ENCODE results near the gene AHRR.
"Not testable (repeated sequence)": the region's sequence is repeated elsewhere in the genome, so short reads cannot be mapped to it uniquely, and the experiment has no call there.

The AHRR gene

DNA sequence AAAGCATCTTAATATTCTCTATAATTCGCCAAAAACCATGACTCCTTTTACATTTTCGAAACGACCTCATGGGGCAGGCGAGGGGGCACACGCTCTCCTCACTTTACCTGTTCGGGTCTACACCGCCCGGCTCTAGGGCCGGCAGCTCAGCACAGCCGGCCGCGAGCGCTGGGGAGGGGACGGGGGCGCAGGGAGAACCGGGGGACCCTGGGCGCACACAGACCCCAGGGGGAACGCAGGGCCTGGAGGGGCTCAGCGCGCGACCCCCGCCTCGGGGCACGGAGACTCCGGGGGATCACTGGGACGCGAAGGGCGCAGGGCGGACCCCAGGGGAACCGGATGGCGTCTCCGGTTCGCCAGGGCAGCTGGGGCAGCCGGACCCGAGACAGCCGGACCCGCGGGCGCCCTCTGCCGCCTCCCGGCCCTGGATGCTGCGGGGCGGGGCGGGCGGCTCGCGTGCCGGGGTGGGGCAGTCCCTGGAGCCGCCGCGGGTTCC, at the start of gene AHRR:
TSS of gene AHRR (plus strand) at position 485 of the 496 bp plus-strand sequence. CDS start 22,189 bp downstream, outside the sequence.
- DNase-seq (ENCODE audit: low read depth) = no peak

DNA sequence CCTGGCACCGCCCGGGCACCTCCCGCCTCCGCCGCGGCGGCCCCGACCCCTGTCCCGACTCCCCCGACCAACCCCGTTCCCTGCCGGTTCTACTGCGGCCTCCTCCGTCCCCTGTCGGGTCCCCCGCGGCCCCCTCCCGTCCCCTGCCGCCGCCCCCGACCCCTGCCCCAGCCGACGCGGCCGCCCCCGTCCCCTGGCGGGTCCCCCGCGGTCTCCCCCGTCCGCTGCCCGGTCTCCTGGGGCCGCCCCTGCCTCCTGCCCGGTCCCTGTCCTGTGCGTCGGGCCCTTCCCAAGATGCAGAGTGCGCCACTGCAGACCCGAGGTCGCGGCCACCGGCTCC, 49.7 kb upstream of the AHRR start:
- not testable (repeated sequence) for DNase-seq (ENCODE audit: low read depth)

DNA sequence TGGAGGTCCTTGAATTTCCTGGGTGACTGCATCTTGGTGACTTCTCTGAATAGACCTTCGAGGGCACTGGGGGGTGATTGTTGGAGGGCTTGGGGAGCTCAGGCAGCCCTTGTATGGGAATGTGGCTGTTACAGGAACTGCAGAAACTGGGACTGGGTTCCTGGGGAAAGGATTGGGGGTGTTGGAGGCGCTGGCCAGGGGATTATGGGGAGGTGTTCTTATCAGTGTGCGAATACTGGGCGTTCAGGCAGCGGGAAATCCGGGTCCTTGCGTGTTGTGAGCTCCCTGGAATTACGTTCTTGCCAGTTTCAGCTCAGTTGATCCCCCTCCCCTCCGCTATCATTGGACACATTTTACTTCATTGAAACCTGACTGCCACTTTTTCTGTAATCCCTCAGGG, 48.4 kb upstream of the AHRR start:
- not testable (repeated sequence) for DNase-seq (ENCODE audit: low read depth)

DNA sequence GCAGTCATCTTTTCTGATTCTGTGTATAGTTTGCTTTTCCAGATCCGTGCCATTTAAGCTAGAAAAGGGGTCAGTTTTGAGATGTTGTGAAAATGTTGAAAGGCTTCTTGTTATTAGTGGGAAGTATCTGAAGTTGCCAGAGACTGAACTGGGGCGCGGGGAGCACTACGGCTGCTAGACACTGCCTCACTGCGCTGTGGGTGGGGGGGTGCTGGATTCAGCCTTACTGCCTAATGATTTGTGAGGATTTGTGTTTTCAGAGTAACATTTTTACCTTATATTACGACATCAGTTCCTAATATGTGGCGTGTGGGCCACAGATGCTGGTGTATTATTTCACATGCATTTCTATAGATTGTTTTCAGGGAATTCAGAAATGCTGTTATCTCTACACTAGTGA, 48.0 kb upstream of the AHRR start:
- not testable (repeated sequence) for DNase-seq (ENCODE audit: low read depth)

DNA sequence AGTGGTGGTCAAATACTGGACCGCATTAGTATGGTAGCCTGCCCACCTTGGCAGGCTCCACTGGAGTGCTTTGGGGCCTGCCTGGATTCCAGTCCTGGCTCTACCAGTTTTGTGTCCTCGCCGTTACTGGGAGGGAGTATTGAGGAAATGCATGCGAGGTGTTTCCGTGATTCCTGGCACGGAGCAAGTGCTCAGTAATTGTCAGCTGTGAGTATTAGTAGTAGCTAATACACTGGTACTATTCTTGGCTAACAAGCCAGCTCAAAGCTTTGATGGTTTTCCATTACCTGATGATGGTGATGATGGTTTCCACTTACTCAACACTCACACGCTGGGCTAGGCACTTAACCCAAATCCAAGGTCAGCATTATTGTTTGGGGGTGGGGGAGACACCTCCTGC, 47.2 kb upstream of the AHRR start:
- DNase-seq (ENCODE audit: low read depth) = not testable (repeated sequence)

DNA sequence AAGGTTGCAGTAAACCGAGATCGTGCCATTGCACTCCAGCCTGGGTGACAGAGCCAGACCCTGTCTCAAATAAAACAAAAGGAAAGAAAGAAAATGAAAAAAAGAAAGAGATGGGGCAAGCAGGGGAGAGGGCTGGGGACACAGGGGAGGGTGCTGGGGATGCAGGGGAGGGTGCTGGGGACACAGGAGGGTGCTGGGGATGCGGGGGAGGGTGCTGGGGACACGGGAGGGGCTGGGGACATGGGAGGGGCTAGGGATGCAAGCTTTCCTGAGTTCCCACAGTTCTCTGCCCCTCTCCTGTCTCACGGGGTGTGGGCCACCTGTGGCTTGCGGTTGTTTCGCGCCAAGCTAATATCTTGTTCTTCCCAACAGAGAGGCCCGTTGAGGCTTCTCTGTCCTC, 42.9 kb upstream of the AHRR start:
- no peak for DNase-seq (ENCODE audit: low read depth)

DNA sequence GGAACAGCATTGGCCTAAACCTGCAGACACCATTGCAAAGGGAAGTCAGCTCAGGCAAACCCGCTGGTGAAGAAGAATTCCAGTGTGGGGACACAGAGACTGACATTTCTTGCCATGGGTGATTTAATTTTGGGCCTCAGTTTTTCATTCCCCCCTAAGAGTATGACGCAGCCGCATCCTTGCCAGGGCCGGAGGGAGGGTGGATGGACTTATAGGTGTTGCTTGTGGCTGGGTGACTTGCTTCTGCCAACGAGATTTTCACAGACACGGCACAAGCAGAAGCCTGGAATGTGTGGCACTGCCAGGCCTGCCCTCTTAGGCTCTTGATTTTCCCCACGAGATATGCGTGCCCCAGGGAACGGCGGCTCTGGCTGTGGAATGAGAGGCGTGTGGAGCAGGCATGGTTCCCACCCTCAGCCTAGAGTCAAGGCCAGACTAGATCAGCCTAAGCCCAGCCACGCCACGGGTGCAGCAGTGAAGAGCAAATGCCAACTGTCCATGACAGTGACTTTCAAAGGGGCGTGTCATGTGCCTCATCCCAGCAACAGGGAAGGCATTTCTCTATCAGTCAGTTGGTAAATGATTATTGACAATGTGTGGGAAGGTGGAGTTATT, 42.4 kb upstream of the AHRR start:
- DNase-seq (ENCODE audit: low read depth) = not testable (repeated sequence)

DNA sequence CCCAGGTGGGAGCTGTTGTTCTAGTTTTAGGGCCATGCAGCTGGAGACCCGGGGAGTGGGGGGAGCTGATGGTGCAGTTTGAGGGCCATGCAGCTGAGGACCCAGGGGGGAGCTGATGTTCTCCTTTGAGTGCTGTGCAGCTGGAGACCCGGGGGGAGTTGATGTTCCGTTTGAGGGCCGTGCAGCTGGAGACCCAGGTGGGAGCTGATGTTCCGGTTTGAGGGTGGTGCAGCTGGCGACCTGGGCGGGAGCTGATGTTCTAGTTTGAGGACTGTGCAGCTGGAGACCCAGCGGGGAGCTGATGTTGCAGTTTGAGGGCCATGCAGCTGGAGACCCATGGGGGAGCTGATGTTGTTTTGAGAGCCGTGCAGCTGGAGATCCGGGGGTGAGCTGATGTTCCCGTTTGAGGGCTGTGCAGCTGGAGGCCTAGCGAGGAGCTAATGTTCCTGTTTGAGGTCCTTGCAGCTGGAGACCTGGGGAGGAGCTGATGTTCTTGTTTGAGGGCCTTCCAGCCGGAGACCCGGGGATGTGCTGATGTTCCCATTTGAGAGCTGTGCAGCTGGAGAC, 35.4 kb upstream of the AHRR start:
- DNase-seq (ENCODE audit: low read depth) = no peak

DNA sequence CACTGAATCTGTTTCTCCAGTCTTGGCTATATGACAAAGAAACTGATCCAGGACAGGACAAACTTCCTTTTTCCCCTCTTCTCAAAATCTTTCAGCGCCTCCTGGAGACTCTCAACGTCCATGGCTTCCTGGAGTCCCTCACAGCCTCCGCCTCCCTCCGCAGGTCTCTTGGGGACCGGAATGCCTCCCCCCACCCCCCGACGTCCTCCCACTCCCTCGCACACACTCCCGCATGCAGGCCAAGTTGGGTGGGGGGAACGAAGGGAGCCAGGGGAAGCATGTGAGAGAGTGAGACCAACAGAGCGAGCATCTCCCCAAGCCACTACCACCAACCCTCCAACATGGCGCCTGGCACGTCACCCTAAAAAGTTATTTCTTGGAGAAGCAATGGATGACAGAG, 31.3 kb upstream of the AHRR start:
- not testable (repeated sequence) for DNase-seq (ENCODE audit: low read depth)

DNA sequence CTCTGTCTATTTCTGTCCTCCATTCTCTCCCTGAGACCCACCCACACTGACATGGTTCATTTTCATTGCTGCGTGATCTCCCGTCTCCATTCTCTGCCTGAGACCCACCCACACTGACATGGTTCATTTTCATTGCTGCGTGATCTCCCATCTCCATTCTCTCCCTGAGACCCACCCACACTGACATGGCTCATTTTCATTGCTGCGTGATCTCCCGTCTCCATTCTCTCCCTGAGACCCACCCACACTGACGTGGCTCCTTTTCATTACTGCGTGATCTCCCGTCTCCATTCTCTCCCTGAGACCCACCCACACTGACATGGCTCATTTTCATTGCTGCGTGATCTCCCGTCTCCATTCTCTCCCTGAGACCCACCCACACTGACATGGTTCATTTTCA, 30.2 kb upstream of the AHRR start:
- DNase-seq (ENCODE audit: low read depth) = not testable (repeated sequence)

DNA sequence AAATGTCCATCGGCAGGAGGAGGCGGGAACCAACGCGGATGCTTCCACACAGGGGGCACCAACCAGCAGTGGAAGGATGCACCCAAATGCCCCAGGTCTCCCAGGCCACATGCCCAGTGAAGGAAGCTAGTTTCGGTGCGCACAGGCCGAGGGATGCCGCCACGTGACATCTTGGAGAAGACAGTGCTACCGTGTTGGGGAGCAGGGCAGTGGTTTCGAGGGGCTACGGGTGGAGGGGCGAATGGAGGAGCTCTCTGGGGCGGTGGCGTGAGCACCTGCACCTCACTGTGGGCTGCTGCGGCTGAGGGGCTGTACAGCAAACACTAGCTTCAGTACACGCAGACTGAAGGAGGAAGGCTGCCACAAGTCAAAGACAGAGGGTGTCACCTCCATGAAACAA, 26.7 kb upstream of the AHRR start:
- not testable (repeated sequence) for DNase-seq (ENCODE audit: low read depth)

DNA sequence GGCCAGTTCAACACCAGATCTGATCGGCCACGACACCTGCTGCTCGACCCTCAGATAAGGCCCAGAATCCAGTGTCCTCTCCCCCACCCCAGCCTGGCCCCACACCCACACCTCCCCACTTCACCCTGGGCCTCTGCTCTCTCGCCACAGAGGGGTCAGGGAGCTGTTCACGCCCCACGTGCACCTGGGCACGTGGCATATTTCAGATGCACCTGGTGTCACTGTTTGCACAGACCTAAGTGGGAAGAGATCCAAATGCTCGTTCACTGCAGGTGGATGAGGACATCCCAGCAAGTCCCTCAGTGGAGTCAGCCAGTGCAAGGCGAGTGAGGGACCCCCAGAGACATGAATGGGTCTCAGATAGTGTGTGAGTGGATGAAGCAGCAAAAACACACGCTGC, 25.3 kb upstream of the AHRR start:
- DNase-seq (ENCODE audit: low read depth) = not testable (repeated sequence)

DNA sequence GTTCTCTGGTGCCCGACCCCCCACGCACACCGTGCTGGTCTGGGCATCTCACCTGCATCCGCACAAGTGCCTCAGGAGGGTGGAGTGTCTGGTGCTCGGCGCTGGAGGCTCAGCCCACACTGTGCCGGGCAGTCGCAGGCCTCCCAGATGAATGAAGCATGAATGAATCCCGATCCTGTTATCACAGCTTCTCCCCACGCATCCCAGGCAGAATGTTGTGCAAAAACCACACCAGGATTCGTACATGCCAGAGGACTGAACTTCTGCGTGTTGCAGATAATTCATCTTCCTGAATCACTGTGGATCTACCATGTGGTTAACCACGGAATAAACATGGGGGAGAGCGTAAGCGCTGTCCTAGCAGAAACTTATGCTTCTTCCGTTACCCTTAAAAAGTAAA, 24.6 kb upstream of the AHRR start:
- DNase-seq (ENCODE audit: low read depth) = not testable (repeated sequence)

DNA sequence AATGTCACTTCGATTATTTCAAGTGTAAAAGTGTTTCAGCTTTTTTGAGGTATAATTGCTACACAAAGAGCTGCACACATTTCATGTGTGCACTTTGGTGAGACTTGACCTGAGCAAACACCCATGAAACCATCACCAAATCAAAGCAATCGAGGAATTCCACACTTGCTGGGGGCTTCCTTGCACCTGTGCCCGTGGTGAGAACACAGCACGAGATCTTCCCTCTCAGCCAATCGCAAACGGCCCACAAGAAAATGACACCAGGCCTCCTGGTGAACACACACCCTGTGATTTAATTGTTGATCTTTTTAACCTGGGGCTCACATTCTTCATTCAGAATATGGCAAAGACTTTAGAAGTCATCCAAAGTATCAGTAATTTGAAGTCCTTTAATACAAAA, 24.1 kb upstream of the AHRR start:
- DNase-seq (ENCODE audit: low read depth) = not testable (repeated sequence)

DNA sequence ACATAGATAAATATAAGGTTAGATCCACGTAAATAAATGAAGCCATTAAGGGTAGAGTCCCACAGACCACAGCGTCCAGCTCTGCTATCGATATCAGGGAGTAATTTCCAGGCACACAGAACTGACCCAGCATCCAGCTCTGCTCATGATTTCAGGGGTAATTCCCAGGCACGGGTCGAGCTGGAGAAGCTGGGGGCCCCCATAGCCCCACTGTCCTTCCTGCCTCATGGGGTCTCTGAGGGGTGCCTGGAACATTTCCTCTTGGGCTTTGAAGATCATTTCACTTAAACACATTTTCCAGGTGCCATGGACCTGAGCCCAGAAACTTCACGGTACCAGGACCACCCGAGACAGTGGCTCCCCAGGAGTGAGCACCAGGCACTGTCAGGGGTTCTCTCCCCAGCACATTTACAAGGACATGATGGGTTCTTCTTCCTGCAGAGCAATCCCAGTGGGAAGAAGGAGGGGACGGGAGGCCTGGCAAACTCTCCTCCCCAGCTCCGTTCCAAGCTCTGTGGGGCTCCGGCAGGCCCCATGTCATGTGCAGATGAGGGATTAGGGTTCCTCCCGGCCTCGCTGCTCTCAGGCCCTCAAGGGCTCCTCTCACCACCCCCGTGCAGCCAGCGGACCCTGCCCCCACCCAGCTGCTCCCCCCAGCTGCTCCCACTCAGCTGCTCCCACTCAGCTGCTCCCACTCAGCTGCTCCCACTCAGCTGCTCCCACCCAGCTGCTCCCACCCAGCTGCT, 23.4 kb upstream of the AHRR start:
- not testable (repeated sequence) for DNase-seq (ENCODE audit: low read depth)

DNA sequence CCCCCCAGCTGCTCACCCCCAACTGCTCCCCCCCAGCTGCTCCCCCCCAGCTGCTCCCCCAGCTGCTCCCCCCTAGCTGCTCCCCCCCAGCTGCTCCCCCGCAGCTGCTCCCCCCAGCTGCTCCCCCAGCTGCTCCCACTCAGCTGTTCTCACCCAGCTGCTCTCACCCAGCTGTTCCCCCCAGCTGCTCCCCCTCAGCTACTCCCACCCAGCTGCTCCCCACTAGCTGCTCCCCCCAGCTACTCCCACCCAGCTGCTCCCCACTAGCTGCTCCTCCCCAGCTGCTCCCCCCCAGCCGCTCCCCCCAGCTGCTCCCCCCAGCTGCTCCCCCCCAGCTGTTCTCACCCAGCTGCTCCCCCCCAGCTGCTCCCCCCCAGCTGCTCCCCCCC, 22.8 kb upstream of the AHRR start:
- DNase-seq (ENCODE audit: low read depth) = no peak

DNA sequence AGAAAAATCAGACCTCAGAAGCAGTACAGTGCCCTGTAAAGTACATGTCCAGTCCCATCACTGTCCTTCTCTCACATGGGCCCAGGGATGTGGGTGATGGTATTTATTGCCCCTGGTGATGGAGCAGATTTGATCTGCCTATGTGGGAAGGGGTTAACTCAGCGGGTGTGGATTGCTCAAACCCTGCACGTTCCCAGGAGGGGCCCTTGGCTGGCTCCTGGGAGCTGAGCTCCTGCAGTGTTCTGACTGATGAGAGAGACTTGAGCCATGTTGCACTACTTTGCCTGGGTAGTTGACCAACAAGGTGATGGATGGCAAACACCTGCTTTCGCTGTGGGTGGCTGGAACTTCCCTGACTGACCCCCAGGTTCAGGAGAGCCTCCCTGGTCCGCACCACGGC, 21.6 kb upstream of the AHRR start:
- not testable (repeated sequence) for DNase-seq (ENCODE audit: low read depth)

DNA sequence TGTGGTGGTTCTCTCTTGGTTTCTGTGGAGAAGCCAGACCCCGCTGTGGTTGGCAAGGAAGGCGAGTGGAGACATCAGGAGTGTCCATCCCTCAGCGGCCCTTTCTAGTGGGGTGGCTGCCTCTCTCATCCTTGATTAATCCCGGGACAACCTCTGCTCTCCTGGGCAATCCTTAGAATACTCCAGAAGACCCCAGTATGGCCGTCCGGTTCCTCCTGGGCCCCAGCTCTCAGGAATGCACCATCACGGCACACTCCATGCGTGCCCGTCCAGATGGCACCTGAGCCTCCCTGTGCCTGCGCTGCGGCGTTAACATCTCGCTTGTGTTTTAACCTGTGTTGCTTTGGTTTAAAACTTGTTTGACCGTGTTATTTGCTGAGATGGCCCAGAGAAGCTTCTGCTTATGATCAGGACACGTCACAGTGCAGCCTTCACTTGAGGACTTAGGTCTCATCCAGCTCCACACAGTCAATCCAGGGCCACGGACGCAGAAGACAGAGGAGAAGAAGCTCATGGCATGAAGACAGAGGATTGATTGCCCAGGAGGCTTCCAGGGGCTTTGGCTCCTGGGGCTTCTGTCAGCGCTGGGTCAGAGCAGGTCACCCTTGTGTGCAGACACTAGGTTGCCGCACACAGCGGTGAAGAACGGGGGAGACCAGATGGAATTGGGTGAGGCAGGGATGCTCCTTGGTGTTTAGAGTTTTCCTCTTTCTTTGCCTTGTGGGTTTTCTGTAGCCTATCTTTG, 20.7 kb upstream of the AHRR start:
- not testable (repeated sequence) for DNase-seq (ENCODE audit: low read depth)

DNA sequence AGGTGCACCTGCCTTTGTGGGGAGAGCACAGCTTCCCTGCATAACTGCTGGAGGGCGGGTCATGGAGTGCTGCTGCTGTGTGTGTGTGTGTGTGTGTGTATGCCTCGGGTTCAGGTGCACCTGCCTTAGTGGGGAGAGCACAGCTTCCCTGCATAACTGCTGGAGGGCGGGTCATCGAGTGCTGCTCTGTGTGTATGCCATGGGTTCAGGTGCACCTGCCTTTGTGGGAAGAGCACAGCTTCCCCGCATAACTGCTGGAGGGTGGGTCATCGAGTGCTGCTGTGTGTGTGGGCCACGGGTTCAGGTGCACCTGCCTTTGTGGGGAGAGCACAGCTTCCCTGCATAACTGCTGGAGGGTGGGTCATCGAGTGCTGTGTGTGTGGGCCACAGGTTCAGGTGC, 19.1 kb upstream of the AHRR start:
- DNase-seq (ENCODE audit: low read depth) = not testable (repeated sequence)

DNA sequence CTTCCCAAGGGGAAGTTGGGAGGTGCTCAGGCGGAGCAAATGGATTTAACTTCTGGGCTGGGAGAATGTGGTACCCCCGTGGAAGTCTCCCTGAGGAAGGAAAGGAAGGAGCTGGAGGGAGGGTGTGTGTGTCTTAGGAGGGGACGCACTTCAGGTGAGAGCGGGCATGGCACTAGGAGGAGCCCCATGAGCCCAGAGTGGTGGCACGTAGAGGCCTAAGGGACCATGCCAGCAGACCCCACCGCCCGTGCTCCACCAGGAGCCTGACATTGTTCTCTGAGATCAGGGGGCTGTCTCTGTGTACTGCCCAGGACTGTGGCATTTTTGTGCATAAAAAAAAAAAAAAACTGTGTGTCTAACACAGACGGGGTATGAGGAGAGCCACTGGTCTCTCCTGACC, 18.5 kb upstream of the AHRR start:
- DNase-seq (ENCODE audit: low read depth) = no peak

DNA sequence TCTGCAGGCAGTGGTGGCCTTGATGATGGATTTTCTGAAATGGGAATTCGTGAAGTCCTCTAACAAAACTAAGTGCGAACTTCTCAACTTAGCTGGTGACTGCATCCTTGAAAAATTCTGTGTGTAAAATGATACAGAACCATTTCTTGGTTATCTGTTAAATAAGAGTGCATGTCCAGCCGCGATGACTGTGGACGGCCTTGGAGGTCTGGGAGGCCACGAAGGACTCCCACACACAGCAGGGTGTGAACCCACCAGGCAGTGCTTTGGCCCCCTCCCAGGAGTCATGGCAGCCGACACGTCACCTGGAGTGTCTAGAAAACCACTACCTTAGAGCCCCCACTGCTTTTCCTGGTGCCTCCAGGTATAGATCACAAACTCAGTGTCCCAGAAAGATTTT, 17.8 kb upstream of the AHRR start:
- DNase-seq (ENCODE audit: low read depth) = not testable (repeated sequence)

DNA sequence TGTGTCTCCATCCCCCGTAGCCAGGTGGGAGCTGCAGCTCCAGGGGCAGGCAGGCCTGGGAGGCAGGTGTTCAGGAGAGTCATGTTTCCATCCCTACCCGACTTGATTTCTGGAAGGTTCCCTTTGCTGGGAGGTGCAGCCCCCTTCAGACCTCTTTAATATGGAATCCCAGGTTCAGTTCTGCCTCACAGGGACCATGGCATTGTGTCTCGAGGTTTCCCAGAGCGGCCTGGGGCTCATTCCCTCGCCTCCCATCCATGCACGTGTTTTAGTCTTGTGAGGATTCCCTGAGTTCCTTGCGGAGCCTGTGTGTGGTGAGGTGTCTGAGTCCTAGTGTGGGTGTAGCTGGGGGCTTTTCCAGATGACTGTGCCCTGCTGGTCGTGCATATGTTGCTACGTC, 16.5 kb upstream of the AHRR start:
- DNase-seq (ENCODE audit: low read depth) = no peak

DNA sequence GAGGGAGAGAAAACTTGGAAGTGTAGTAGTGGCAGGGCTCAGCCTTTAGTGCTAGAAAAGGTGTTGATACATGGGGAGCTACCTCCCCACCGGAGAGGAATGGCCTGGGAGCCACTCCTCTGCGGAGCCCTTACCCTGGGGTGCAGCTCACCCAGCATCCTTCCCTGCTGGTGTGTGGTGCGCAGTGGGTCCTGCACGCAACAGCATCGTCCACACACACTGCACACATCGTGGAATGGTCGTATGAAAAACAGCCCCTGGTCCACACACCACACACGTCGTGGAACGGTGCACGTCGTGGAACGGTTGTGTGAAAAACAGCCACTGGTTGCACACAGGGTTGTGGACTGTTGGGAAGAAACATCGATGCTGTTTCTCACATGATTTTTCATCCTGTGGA, 16.1 kb upstream of the AHRR start:
- no peak for DNase-seq (ENCODE audit: low read depth)
